PC-3 (cell line): Measurements from ENCODE around the gene RILPL2.

Source experiments
- CTCF ChIP-seq: fragments of 300-600 bp; sonication (generic); conservative IDR thresholded peaks from 2 replicates; pipeline ENCODE4 v1.5.1; 2017; ENCODE audit warnings: antibody characterized with exemption, low read depth, mild to moderate bottlenecking, low read length
- EZH2phosphoT487 ChIP-seq: fragments of 300-600 bp; sonication (generic); IDR thresholded peaks from 2 replicates; pipeline ENCODE4 v1.6.1; 2018; ENCODE audit warnings: mild to moderate bottlenecking, antibody characterized with exemption, low read length, borderline replicate concordance

- TF ChIP-seq EZH2phosphoT487 (no peak), CTCF (no peak)
Observed at GRCh38 chr12:123446333-123446713, 9.8 kb upstream of the RILPL2 start.
